HG03045 (cell line): Measurements from ENCODE around the gene SYNPR.

Experiments used
- ATAC-seq: cut with Tn5 transposase; IDR thresholded peaks from one replicate; pipeline ENCODE4 v1.9.1; 2021; ENCODE audit warnings: mild to moderate bottlenecking, moderate library complexity; ENCODE audit not compliant: unreplicated experiment

The SYNPR gene

GRCh38 chr3:63523100-63523499 is 245.0 kb downstream of the SYNPR start:
- no peak for ATAC-seq

GRCh38 chr3:63528325-63529000 is 250.4 kb downstream of the SYNPR start:
- no peak for ATAC-seq

GRCh38 chr3:63532521-63532920 is 254.4 kb downstream of the SYNPR start:
- ATAC-seq = no peak

- no peak for ATAC-seq
Observed at GRCh38 chr3:63538919-63539318, 260.8 kb downstream of the SYNPR start.

GRCh38 chr3:63555767-63556166 is 277.7 kb downstream of the SYNPR start:
- ATAC-seq = no peak

- no peak for ATAC-seq
Observed at GRCh38 chr3:63556401-63556800, 278.3 kb downstream of the SYNPR start.

- ATAC-seq = no peak
Observed at GRCh38 chr3:63557912-63558311, 279.8 kb downstream of the SYNPR start.

GRCh38 chr3:63559884-63560283 is 281.8 kb downstream of the SYNPR start:
- ATAC-seq = no peak

- no peak for ATAC-seq
Observed at GRCh38 chr3:63561879-63562278, 283.8 kb downstream of the SYNPR start.

- no peak for ATAC-seq
Observed at GRCh38 chr3:63562323-63562722, 284.2 kb downstream of the SYNPR start.

- ATAC-seq = no peak
Observed at GRCh38 chr3:63563572-63563971, 285.5 kb downstream of the SYNPR start.

GRCh38 chr3:63565220-63565619 is 287.1 kb downstream of the SYNPR start:
- ATAC-seq = no peak

GRCh38 chr3:63571682-63572081 is 293.6 kb downstream of the SYNPR start:
- ATAC-seq = no peak

GRCh38 chr3:63576846-63577245 is 298.7 kb downstream of the SYNPR start:
- no peak for ATAC-seq

- ATAC-seq = no peak
Observed at GRCh38 chr3:63578858-63579257, 300.8 kb downstream of the SYNPR start.

GRCh38 chr3:63580151-63580550 is 302.0 kb downstream of the SYNPR start:
- ATAC-seq = no peak

GRCh38 chr3:63582943-63583500 is 304.9 kb downstream of the SYNPR start:
- ATAC-seq = no peak

GRCh38 chr3:63584681-63585080 is 306.6 kb downstream of the SYNPR start:
- no peak for ATAC-seq

GRCh38 chr3:63585927-63586326 is 307.8 kb downstream of the SYNPR start:
- ATAC-seq = no peak

- ATAC-seq = no peak
Observed at GRCh38 chr3:63588895-63589294, 310.8 kb downstream of the SYNPR start.

- no peak for ATAC-seq
Observed at GRCh38 chr3:63593779-63594178, 315.7 kb downstream of the SYNPR start.

- no peak for ATAC-seq
Observed at GRCh38 chr3:63595221-63595620, 317.1 kb downstream of the SYNPR start.

GRCh38 chr3:63597019-63597418 is 318.9 kb downstream of the SYNPR start:
- ATAC-seq = no peak
